ENCODE measurements around the gene NUP98.
"Not testable (repeated sequence)": the region's sequence is repeated elsewhere in the genome, so short reads cannot be mapped to it uniquely, and the experiment has no call there.

Gene NUP98

DNA sequence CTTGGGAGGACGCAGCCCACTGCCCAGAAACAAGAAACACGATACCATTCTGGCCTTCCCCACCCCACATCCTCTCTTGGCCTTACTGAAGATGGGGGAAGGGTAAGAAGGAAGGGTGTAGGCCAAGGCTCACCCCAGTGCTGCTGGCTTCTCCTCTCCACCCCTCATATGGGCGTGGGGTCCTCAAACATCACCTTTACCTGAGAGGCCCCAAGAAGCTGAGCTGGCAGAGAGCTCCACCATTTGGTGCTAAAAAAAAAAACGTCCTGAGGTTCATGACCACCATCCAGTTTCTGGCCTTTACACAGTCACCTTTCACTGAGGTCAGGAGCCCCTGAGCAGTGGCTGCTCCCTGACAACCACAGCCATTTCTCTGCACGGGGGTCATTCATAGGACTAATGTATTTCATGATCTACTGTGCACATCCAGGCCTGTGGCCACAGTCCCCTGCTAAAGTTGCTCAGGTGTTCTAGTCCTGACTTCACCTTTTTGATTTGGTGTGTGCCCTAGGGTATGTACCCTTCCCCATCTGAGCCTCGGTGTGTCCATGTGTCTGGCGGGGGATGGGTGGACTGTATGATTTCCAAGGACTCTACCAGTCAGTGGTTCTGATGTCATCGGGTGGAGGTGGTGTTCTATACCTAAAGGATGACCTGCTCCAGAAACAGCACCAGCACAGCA, 28.3 kb upstream of the NUP98 start:
- DNase-seq, result no peak

GRCh38 chr11:3824714-3825472, 27.5 kb upstream of the NUP98 start:
- peak; percentile 83 for DNase-seq

DNA sequence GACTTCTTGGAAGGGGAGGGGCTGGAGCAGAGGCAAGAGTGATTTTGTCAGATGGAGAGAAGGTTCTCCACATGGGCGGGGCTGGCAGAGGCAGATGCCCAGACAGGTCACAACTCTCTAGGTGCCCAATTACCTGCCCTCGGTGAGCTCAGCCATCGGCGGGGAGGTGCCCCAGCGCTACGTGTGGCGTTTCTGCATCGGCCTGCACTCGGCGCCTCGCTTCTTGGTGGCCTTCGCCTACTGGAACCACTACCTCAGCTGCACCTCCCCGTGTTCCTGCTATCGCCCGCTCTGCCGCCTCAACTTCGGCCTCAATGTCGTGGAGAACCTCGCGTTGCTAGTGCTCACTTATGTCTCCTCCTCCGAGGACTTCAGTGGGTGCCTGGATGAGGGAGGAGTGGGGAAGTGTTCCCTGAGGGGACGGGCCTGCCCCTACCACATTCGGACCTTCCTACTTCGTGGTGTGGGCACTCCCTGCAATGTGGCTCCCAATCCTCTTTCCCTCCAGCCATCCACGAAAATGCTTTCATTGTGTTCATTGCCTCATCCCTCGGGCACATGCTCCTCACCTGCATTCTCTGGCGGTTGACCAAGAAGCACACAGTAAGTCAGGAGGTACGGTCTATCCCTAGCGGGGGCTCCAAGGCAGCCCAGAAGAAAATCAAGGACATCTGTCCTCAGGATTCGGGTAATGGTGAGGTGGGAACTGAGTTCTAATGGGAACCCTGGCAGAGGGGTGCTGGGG, 26.6 kb upstream of the NUP98 start:
- DNase-seq, result no peak

- DNase-seq, result no peak
Measured at GRCh38 chr11:3823303-3823702, 25.9 kb upstream of the NUP98 start.

GRCh38 chr11:3822312-3822711, 25.0 kb upstream of the NUP98 start:
- DNase-seq, result no peak

- no peak for DNase-seq
Measured at GRCh38 chr11:3820971-3821370, 23.6 kb upstream of the NUP98 start.

- no peak for DNase-seq
Measured at GRCh38 chr11:3817181-3817800, 19.9 kb upstream of the NUP98 start.

- DNase-seq, result no peak
Measured at GRCh38 chr11:3816673-3817072, 19.3 kb upstream of the NUP98 start.

DNA sequence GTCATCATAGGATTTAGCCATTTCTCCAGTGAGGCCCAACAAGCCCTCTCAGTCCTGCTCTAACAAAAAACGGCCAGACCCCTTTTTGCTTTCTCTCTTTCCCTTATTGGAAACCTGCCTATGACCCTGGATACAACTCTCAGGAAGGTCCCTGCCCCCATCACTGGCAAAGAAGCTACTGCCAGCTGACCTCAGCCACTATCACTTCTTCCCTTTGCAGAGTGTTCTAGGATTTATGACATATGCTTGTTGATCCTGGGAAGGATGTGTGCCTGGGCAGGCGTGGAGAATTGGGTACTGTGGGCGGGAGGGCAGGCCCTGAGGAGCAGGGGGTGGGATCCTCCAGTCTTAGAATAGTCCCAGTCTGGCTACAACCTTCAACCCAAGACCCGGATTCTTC, 18.5 kb upstream of the NUP98 start:
- DNase-seq, result no peak

DNA sequence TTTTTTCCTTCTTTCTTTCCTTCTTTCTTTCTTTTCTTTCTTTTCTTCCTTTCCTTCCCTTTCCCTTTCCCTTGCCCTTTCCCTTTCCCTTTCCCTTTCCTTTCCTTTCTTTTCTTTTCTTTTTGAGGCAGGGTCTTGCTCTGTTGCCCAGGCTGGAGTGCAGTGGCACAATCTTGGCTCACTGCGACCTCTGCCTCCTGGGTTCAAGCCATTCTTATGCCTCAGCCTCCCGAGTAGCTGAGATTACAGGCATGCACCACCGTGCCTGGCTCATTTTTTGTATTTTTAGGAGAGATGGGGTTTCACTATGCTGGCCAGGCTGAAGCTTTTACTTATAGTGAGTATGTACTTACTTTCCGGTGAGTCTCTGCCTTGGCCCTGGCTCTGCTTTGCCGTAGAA, 17.5 kb upstream of the NUP98 start:
- DNase-seq, result not testable (repeated sequence)

GRCh38 chr11:3810951-3811350, 13.6 kb upstream of the NUP98 start:
- no peak for DNase-seq

GRCh38 chr11:3810446-3810845, 13.1 kb upstream of the NUP98 start:
- DNase-seq, result no peak

GRCh38 chr11:3809624-3809928, 12.2 kb upstream of the NUP98 start:
- DNase-seq, result no peak

GRCh38 chr11:3808861-3809623, 11.7 kb upstream of the NUP98 start:
- DNase-seq, result peak; percentile 46

DNA sequence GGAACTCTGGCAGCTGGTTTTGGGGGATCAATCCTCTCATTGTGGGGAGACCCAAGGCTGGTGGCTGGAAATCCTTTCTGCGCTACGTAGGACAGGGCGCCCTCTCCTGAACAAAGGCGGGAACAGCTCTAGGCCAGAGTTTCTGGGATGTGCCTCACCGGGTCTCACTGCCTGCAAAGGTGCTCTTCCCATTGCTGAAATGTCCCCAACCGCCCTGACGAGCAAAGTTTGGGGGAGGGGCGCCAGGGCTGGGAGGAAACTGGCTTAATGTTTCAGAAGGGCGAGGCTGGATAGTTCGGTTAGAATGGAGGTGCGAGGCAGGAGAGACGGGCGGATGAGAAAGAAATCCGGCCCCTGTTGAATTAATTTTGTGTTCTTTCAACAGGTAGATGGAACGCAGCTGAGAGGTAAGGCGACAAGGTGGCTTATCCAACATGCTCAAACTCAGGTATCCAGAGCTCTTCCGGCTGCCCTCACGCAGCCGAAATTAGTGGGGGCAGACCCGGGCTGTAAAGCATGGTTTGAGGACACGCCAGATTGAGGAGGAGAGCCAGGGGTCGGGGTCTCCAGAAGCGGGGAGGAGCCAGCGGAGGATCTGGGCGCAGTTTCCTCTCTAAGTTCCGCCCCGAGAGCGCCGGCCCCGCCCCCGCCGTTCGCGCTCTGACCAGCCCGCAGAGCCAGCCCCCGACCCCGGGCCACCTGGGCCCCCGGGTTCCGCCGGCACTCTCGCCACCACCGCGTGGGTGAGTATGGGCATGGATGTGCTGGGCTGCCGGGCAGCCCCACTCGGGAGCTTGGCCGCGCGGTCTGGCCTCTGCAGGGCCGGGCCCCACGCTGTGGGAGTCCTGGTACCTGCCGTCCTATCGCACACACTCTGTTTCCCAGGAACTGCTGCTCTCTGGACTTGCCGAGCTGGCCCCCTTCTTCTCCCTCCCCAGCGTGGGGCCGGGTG, 10.8 kb upstream of the NUP98 start, which contains the start of gene PGAP2:
Gene PGAP2, plus strand, starts transcription at position 652 of the 952 bp plus-strand sequence. CDS start 2,700 bp downstream, outside the sequence.
- DNase-seq, result peak; percentile 52

DNA sequence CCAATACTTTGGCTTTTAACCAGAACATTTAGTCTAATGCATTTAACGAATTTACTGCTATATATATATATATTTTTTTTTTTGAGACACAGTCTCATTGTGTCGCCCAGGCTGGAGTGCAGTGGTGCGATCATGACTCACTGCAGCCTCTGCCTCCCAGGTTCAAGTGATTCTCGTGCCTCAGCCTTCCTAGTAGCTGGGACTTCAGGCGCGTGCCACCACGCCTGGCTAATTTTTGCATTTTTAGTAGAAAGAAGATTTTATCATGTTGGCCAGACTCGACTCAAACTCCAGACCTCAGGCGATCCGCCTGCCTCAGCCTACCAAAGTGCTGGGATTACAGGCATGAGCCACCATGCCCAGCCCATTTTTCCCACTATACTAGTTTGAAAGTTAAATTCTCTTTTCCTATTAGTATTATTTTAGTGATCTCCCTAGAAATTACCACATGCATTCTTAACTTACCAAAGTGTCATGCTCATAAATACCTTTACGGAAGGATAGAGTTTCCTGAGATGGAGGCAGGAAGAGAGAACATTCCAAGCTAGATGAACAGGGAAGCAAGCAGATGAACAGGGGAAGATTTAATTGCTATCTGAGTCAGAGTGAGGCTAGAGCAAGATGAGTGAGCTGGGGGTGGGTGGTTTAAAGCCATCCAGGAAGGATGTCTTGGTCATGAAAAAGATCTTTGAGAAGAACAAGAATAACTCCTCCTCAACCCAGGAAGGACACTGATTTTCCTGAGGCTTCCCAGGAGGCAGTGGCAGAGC, 6.6 kb upstream of the NUP98 start:
- no peak for DNase-seq

DNA sequence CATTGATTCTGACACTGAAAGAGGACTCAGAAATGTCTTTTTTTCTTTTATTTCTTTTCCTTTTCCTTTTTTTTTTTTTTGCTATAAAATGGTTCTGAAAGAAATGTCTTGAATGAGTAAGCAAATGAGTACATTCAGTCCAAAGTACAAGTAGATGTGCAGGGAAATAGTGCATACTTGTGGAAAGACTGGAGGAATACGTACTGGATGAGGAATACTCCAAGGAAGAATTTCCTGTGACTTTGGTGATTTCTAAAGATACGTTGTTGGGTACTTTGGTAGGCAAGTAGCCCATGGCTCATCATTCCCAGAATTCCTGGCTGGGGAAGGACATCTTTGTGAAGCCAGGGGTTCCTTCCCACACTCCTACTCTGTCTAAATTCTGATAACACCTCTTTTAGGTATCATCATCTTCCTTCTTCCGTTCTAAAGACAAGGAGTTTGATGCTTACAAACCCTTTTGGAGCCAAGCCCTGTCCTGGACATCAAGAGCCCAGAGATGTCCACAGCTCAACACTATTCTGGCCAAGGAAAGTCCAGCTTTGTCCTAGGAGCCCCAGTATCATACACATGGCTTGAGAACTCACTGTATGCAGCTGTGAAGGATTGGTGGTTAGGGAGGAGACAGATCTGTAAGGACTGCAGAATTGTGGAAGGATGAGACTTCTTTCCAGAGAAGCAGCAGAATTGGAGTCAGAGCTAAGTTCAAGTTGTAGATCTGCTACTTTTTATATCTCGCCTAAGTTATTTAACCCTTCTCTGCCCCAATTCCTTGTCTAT, 4.8 kb upstream of the NUP98 start:
- DNase-seq, result no peak

GRCh38 chr11:3799873-3800272, 2.5 kb upstream of the NUP98 start:
- no peak for DNase-seq

DNA sequence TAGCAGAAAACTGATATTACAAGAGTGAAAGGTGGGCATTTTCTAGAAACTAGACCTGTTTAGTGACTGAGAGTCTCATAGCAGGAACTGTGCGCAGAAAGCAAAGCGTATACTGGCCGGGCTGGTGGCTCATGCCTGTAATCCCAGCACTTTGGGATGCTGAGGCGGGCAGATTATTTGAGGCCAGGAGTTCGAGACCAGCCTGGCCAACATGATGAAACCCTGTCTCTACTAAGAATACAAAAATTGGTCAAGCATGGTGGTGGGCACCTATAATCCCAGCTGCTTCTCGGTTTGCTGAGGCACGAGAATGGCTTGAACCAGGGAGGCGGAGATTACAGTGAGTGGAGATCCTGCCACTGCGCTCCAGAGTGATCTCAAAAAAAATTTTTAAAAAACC, 1.8 kb upstream of the NUP98 start:
- no peak for DNase-seq

DNA sequence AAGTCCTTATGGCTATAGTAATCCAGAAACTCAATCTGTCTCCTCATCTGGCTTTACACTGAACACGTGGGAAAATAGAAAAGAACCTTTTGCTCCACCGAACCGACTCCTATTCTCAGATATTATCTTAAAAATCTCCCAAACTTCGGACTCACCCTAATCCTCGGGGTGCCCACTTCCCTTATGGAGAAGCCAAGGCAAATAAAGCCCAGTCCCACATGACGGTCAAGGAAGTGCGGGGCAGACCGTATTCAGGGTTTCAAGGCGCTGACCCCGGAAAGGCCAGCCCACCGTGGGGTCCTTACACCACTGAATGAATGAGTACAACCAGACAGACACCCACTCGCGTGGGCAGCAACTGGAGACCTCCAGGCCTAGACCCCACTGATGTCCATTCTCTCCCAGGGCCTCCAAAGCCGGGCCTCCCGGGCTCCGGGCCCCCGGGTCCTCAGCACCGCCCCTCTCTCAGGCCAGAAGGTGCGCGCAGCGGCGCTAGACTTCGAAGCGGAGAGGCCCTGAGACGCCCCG, 489 bp downstream of the NUP98 start:
- DNase-seq, result no peak
